MCF 10A (cell line): Measurements from ENCODE around the gene COX7A2. TPM values are rescaled to one million over a fixed set of nuclear protein-coding genes. Genes with fewer than 3 reads are reported as not detected.
A peak's percentile ranks its signal among the peaks of the same experiment; 100 is the strongest.

ENCODE experiments used
- BruUV-seq: library from RNA; stranded (reverse); fragments of 400-500 nt; replicated peaks from 2 replicates; lab custom pipeline; 2021; lab: Mats Ljungman, UMichigan
- CTCF ChIA-PET: fragments of 300-600 bp; sonication (Branson Sonifier 250); formaldehyde crosslinking; extraction: SDS; loops from one replicate; lab custom pipeline; 2021; ENCODE audit warnings: antibody characterized with exemption, inconsistent platforms; lab: Yijun Ruan, JAX
- POLR2A ChIA-PET: fragments of 300-600, 350-650 bp; sonication (Branson Sonifier 250); formaldehyde crosslinking; extraction: SDS; loops from one replicate; lab custom pipeline; 2020; ENCODE audit warnings: antibody characterized with exemption, inconsistent platforms; lab: Yijun Ruan, JAX
- DNase-seq: peaks from one replicate; pipeline ENCODE4 v3.0.0-alpha.2; 2018; ENCODE audit not compliant: unreplicated experiment
- H3K27ac Mint-ChIP-seq: one replicate; pipeline ENCODE4 v1.8.0; 2022; ENCODE audit warnings: mild to moderate bottlenecking, low read depth, mixed read lengths; ENCODE audit not compliant: unreplicated experiment
- H3K27me3 Mint-ChIP-seq: one replicate; pipeline ENCODE4 v1.8.0; 2022; ENCODE audit warnings: mixed read lengths; ENCODE audit not compliant: insufficient read depth, unreplicated experiment
- H3K36me3 Mint-ChIP-seq: one replicate; pipeline ENCODE4 v1.8.0; 2022; ENCODE audit warnings: mild to moderate bottlenecking, moderate library complexity, mixed read lengths; ENCODE audit not compliant: insufficient read depth, unreplicated experiment
- H3K4me1 Mint-ChIP-seq: one replicate; pipeline ENCODE4 v1.8.0; 2022; ENCODE audit warnings: mixed read lengths; ENCODE audit not compliant: insufficient read depth, unreplicated experiment
- H3K4me3 Mint-ChIP-seq: one replicate; pipeline ENCODE4 v1.8.0; 2022; ENCODE audit warnings: mild to moderate bottlenecking, moderate library complexity, mixed read lengths; ENCODE audit not compliant: unreplicated experiment
- H3K9me3 Mint-ChIP-seq: one replicate; pipeline ENCODE4 v1.8.0; 2022; ENCODE audit warnings: mixed read lengths; ENCODE audit not compliant: unreplicated experiment
- CTCF ChIP-seq: fragments of 200-600 bp; IDR thresholded peaks from one replicate; pipeline ENCODE4 v1.8.0; 2022; ENCODE audit warnings: antibody characterized with exemption, mild to moderate bottlenecking; ENCODE audit not compliant: unreplicated experiment
- intact Hi-C: fragments of 100-400 bp; cut with micrococcal nuclease; formaldehyde crosslinking; loops from 2 replicates; pipeline ENCODE4 v1.14.1; 2022
- total RNA-seq: library from RNA; stranded (reverse); gene quantifications from 2 replicates; pipeline ENCODE4 v1.2.3, GENCODE V29; 2022

COX7A2 gene
- total RNA-seq, 1 experiment from 2014 or later: 316 TPM

- BruUV-seq: no TSS peak
- TF ChIP-seq CTCF: no peak
- ChIA-PET POLR2A (interaction anchor here (0.7 to 4.2 kb wide), 17 partner anchors 8 to 1348 kb away, joined by 3 to 31 read pairs (median 4); partner anchors contain the start of gene COX7A2), CTCF (interaction anchor here (0.6 to 11.0 kb wide), 48 partner anchors 9 to 1432 kb away, joined by 3 to 151 read pairs (median 4); partner anchors contain the start of gene COX7A2)
- H3K4me1 Mint-ChIP-seq: peaks cover 37% of the 10 kb centered on the region
- peak; percentile 49 for DNase-seq
- no peaks in the 10 kb centered on the region for H3K27me3 Mint-ChIP-seq
- intact Hi-C loops: loop anchor here (1.0 to 10.0 kb wide), 8 partner anchors 104 to 1529 kb away; no protein-coding TSS in a partner anchor
- peak overlapping the region; percentile 90 for H3K27ac Mint-ChIP-seq
- H3K4me3 Mint-ChIP-seq: peak overlapping the region; percentile 99
- H3K9me3 Mint-ChIP-seq: no peaks in the 10 kb centered on the region
- H3K36me3 Mint-ChIP-seq: peaks cover 5% of the 10 kb centered on the region
Measured at GRCh38 chr6:75203721-75204120, 39.9 kb downstream of the COX7A2 start.

GRCh38 chr6:75202676-75203131 lies 40.9 kb downstream of the COX7A2 start:
- BruUV-seq: no TSS peak
- DNase-seq: no peak
- no peaks in the 10 kb centered on the region for H3K27me3 Mint-ChIP-seq
- ChIA-PET POLR2A (interaction anchor here (0.9 to 2.8 kb wide), 6 partner anchors 49 to 1224 kb away, joined by 3 to 15 read pairs (median 4); no protein-coding TSS in a partner anchor), CTCF (interaction anchor here (0.5 to 11.0 kb wide), 37 partner anchors 7 to 1348 kb away, joined by 3 to 151 read pairs (median 4); no protein-coding TSS in a partner anchor)
- peaks cover 5% of the 10 kb centered on the region for H3K36me3 Mint-ChIP-seq
- H3K4me3 Mint-ChIP-seq: peak overlapping the region; percentile 99
- peaks cover 35% of the 10 kb centered on the region for H3K4me1 Mint-ChIP-seq
- H3K27ac Mint-ChIP-seq: peak overlapping the region; percentile 90
- intact Hi-C loops: loop anchor here (10.0 kb wide), 2 partner anchors 598 to 1528 kb away; no protein-coding TSS in a partner anchor
- H3K9me3 Mint-ChIP-seq: no peaks in the 10 kb centered on the region
- TF ChIP-seq CTCF: no peak

DNA sequence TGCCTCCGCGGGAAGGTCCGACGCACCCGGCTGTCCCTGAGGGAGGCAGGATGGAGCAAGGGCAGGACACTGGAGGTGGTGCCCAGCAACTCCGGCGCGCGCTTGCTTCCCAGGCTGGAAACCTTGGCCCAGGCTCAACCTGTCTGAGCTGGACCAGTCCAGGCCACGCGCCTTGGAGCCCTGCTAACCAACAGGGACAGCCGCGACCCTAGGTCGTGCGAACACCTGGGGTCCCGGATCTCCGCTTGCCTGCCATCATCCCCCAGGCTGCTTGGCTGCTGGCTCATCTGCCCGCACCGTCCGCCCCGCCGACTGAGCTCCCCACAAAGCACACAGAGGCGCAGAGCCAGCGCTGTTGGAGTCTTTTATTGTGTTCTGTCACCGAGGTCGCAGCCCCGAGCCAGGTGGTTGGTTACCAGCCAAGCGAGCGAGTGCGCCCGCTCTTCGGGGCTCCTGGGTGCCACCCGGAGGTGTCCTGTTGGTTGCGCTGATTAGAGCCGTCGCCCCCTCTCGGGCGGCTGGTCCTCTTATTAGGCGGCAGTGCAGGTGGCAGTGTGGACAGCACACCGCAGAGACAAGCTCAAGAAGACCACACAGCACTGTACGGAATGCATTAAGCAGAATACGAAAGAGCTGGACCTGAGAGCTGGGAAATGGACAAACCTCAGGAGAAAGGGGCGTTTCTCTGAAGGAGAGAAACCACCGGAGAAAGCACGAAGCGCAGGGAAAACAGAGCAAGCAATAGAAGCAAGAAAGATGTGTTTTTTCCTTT lies 41.5 kb downstream of the COX7A2 start:
- H3K4me3 Mint-ChIP-seq: peak overlapping the region; percentile 99
- peak; percentile 56 for DNase-seq
- no peaks in the 10 kb centered on the region for H3K27me3 Mint-ChIP-seq
- no TSS peak for BruUV-seq
- ChIA-PET CTCF (interaction anchor here (0.5 to 11.0 kb wide), 37 partner anchors 8 to 1321 kb away, joined by 3 to 151 read pairs (median 3); no protein-coding TSS in a partner anchor), POLR2A (interaction anchor here (0.9 to 2.8 kb wide), 3 partner anchors 209 to 793 kb away, joined by 3 to 15 read pairs (median 4); no protein-coding TSS in a partner anchor)
- peaks cover 5% of the 10 kb centered on the region for H3K36me3 Mint-ChIP-seq
- H3K9me3 Mint-ChIP-seq: no peaks in the 10 kb centered on the region
- peaks cover 35% of the 10 kb centered on the region for H3K4me1 Mint-ChIP-seq
- peak overlapping the region; percentile 90 for H3K27ac Mint-ChIP-seq
- no peak for TF ChIP-seq CTCF
- intact Hi-C loops: loop anchor here (10.0 kb wide), 2 partner anchors 597 to 1527 kb away; no protein-coding TSS in a partner anchor
